HEK293 (cell line): ENCODE data around the gene DNAAF5.

ENCODE experiments used
- CTCF ChIA-PET: fragments of 350-600 bp; formaldehyde crosslinking; extraction: SDS; loops from one replicate; lab custom pipeline; 2021; ENCODE audit warnings: antibody characterized with exemption; lab: Yijun Ruan, JAX
- POLR2A ChIA-PET: fragments of 300-600 bp; formaldehyde crosslinking; extraction: SDS; loops from one replicate; lab custom pipeline; 2020; ENCODE audit warnings: antibody characterized with exemption, inconsistent platforms; lab: Yijun Ruan, JAX
- H3K27ac ChIP-seq: fragments of 200-500 bp; sonication (Bioruptor generic); 2 replicates; pipeline ENCODE4 v1.5.1; 2014; ENCODE audit warnings: low read depth, low read length, control low read depth, inconsistent platforms; ENCODE audit errors: extremely low read depth
- H3K36me3 ChIP-seq, 2 experiments: fragments of 200-500 bp in 1 of 2; sonication (Bioruptor generic) in 1 of 2; 1 replicate in 1 of 2; 2 replicates in 1 of 2; pipeline ENCODE4 v1.5.1; 2014 to 2017; ENCODE audit warnings: inconsistent platforms in 2 of 2, low read length in 2 of 2; ENCODE audit not compliant: control insufficient read depth in 2 of 2, insufficient read depth in 1 of 2
- H3K4me1 ChIP-seq: fragments of 200-500 bp; sonication (Bioruptor generic); 2 replicates; pipeline ENCODE4 v1.5.1; 2014; ENCODE audit warnings: mild to moderate bottlenecking, low read length, inconsistent platforms; ENCODE audit not compliant: control insufficient read depth, insufficient read depth
- H3K4me3 ChIP-seq: 2 replicates; pipeline ENCODE4 v1.5.1; 2011; ENCODE audit warnings: low read depth, mild to moderate bottlenecking, control low read depth, low read length, moderate library complexity
- H3K9me3 ChIP-seq: fragments of 200-500 bp; sonication (Bioruptor generic); 2 replicates; pipeline ENCODE4 v1.5.1; 2014; ENCODE audit warnings: low read depth, low read length, inconsistent platforms; ENCODE audit not compliant: control insufficient read depth, insufficient read depth
- IKZF3 ChIP-seq: fragments of 450-650 bp; IDR thresholded peaks from 2 replicates; pipeline ENCODE4 v1.5.0; 2018; ENCODE audit warnings: missing biosample characterization, mild to moderate bottlenecking, missing genetic modification characterization, moderate library complexity
- KLF10 ChIP-seq: fragments of 450-650 bp; IDR thresholded peaks from 2 replicates; pipeline ENCODE4 v1.5.1; 2018; ENCODE audit warnings: missing biosample characterization, mild to moderate bottlenecking, missing genetic modification characterization
- SCRT2 ChIP-seq: fragments of 450-650 bp; formaldehyde crosslinking; IDR thresholded peaks from 2 replicates; pipeline ENCODE4 v1.5.1; 2016; ENCODE audit warnings: missing biosample characterization, missing genetic modification characterization
- ZBTB44 ChIP-seq: fragments of 450-650 bp; IDR thresholded peaks from 2 replicates; pipeline ENCODE4 v1.5.1; 2018; ENCODE audit warnings: missing biosample characterization, mild to moderate bottlenecking, missing genetic modification characterization
- ZFP69B ChIP-seq: fragments of 450-650 bp; formaldehyde crosslinking; IDR thresholded peaks from 2 replicates; pipeline ENCODE4 v1.5.1; 2016; ENCODE audit warnings: missing biosample characterization, missing genetic modification characterization
- ZNF138 ChIP-seq: fragments of 450-650 bp; formaldehyde crosslinking; IDR thresholded peaks from 2 replicates; pipeline ENCODE4 v1.5.1; 2016; ENCODE audit warnings: missing biosample characterization, missing genetic modification characterization, borderline replicate concordance
- ZNF16 ChIP-seq: fragments of 450-650 bp; formaldehyde crosslinking; IDR thresholded peaks from 2 replicates; pipeline ENCODE4 v1.5.1; 2016; ENCODE audit warnings: low read depth, missing biosample characterization, missing genetic modification characterization
- ZNF184 ChIP-seq: fragments of 450-650 bp; IDR thresholded peaks from 2 replicates; pipeline ENCODE4 v1.5.1; 2018; ENCODE audit warnings: missing biosample characterization, mild to moderate bottlenecking, missing genetic modification characterization
- ZNF211 ChIP-seq: fragments of 450-650 bp; formaldehyde crosslinking; IDR thresholded peaks from 2 replicates; pipeline ENCODE4 v1.5.1; 2016; ENCODE audit warnings: low read depth, missing biosample characterization, missing genetic modification characterization
- ZNF26 ChIP-seq: fragments of 450-650 bp; formaldehyde crosslinking; IDR thresholded peaks from 2 replicates; pipeline ENCODE4 v1.5.1; 2016; ENCODE audit warnings: missing biosample characterization, missing genetic modification characterization
- ZNF529 ChIP-seq: fragments of 450-650 bp; formaldehyde crosslinking; IDR thresholded peaks from 2 replicates; pipeline ENCODE4 v1.5.1; 2017; ENCODE audit warnings: missing genetic modification characterization, missing biosample characterization; ENCODE audit not compliant: insufficient replicate concordance
- ZNF555 ChIP-seq: fragments of 450-650 bp; formaldehyde crosslinking; conservative IDR thresholded peaks from 2 replicates; pipeline ENCODE4 v1.5.1; 2017; ENCODE audit warnings: missing biosample characterization, mild to moderate bottlenecking, missing genetic modification characterization, inconsistent platforms
- ZNF664 ChIP-seq: fragments of 450-650 bp; formaldehyde crosslinking; IDR thresholded peaks from 2 replicates; pipeline ENCODE4 v1.5.1; 2016; ENCODE audit warnings: missing biosample characterization, missing genetic modification characterization
- ZNF670 ChIP-seq: fragments of 450-650 bp; formaldehyde crosslinking; IDR thresholded peaks from 2 replicates; pipeline ENCODE4 v1.5.1; 2016; ENCODE audit warnings: missing biosample characterization, missing genetic modification characterization, low read depth
- ZXDB ChIP-seq: fragments of 450-650 bp; formaldehyde crosslinking; IDR thresholded peaks from 2 replicates; pipeline ENCODE4 v1.5.1; 2016; ENCODE audit warnings: missing biosample characterization, missing genetic modification characterization

DNAAF5 gene

GRCh38 chr7:825386-825785 is 98.9 kb downstream of the DNAAF5 start:
- no peaks in the 10 kb centered on the region; a peak in 1 of 3 replicates for H3K36me3 ChIP-seq
- H3K4me1 ChIP-seq = peaks cover 7% of the 10 kb centered on the region
- CTCF ChIA-PET = no interaction called here
- POLR2A ChIA-PET = no interaction called here
- TF ChIP-seq SCRT2 = no peak
- TF ChIP-seq ZNF26 (tag by site-specific recombination) = no peak
- TF ChIP-seq ZNF211 (tag by site-specific recombination) = no peak
- no peak for TF ChIP-seq ZNF184 (tag by site-specific recombination)
- H3K4me3 ChIP-seq = no peak overlapping the region
- no peaks in the 10 kb centered on the region for H3K9me3 ChIP-seq
- no peak overlapping the region for H3K27ac ChIP-seq

- ChIA-PET CTCF (interaction anchor here (1.0 kb wide), 1 partner anchor 46 kb away, joined by 3 read pairs; no protein-coding TSS in a partner anchor), POLR2A (no interaction called here)
- no peak overlapping the region for H3K27ac ChIP-seq
Measured at GRCh38 chr7:826230-826917, 99.9 kb downstream of the DNAAF5 start.

GRCh38 chr7:828793-829561 is 102.5 kb downstream of the DNAAF5 start:
- ChIA-PET POLR2A (interaction anchor here (0.5 kb wide), 1 partner anchor 344 kb away, joined by 4 read pairs; no protein-coding TSS in a partner anchor), CTCF (interaction anchor here (0.6 to 1.9 kb wide), 2 partner anchors 12 to 54 kb away, joined by 3 to 6 read pairs; no protein-coding TSS in a partner anchor)
- H3K9me3 ChIP-seq = no peaks in the 10 kb centered on the region
- H3K4me3 ChIP-seq = no peak overlapping the region
- no peak for TF ChIP-seq ZXDB (tag by site-specific recombination)
- TF ChIP-seq ZNF16 (tag by site-specific recombination) = no peak
- no peak for TF ChIP-seq KLF10 (tag by site-specific recombination)
- TF ChIP-seq IKZF3 (tag by site-specific recombination) = no peak
- TF ChIP-seq ZNF670 = no peak
- TF ChIP-seq ZNF138 (tag by site-specific recombination) = no peak
- H3K36me3 ChIP-seq = peaks cover 0 to 6% of the 10 kb centered on the region in 2 experiments; a peak in 1 of 3 replicates
- H3K27ac ChIP-seq = no peak overlapping the region
- H3K4me1 ChIP-seq = peaks cover 13% of the 10 kb centered on the region

More at GRCh38 chr7:826230-826917, 99.9 kb downstream of the DNAAF5 start:
- H3K36me3 ChIP-seq = no peaks in the 10 kb centered on the region; a peak in 1 of 3 replicates
- no peak overlapping the region for H3K4me3 ChIP-seq
- H3K9me3 ChIP-seq = no peaks in the 10 kb centered on the region
- TF ChIP-seq ZNF555 (tag by site-specific recombination) = no peak
- TF ChIP-seq ZBTB44 (tag by site-specific recombination) = no peak
- TF ChIP-seq ZNF529 (tag by site-specific recombination) = no peak
- TF ChIP-seq ZFP69B (tag by site-specific recombination) = no peak
- TF ChIP-seq ZNF664 = no peak
- peaks cover 7% of the 10 kb centered on the region; the same call in 1 of the 2 replicates for H3K4me1 ChIP-seq
